SU-DHL-6 (cell line): ENCODE data around the gene PSKH1.

ENCODE experiments used
- CTCF ChIP-seq: fragments of 200-600 bp; sonication (generic); IDR thresholded peaks from one replicate; pipeline ENCODE4 v1.5.1; 2017; ENCODE audit warnings: antibody characterized with exemption, mild to moderate bottlenecking, low read length, moderate library complexity; ENCODE audit not compliant: insufficient read depth, poor library complexity, severe bottlenecking
- EZH2phosphoT487 ChIP-seq: fragments of 200-600 bp; sonication (generic), shearing (Covaris generic); conservative IDR thresholded peaks from 2 replicates; pipeline ENCODE4 v1.6.1; 2018; ENCODE audit warnings: mild to moderate bottlenecking, antibody characterized with exemption, low read length, moderate library complexity, mixed read lengths

- TF ChIP-seq CTCF (no peak), EZH2phosphoT487 (no peak)
These were observed 23.0 kb downstream of the PSKH1 start for GRCh38 chr16:67915831-67916723.
